COLO668 (cell line): ENCODE data around the gene CNTROB.

Source experiments
- DNase-seq: peaks from one replicate; lab custom pipeline; 2025; ENCODE audit not compliant: unreplicated experiment; lab: John Stamatoyannopoulos, UW

The CNTROB gene

DNA sequence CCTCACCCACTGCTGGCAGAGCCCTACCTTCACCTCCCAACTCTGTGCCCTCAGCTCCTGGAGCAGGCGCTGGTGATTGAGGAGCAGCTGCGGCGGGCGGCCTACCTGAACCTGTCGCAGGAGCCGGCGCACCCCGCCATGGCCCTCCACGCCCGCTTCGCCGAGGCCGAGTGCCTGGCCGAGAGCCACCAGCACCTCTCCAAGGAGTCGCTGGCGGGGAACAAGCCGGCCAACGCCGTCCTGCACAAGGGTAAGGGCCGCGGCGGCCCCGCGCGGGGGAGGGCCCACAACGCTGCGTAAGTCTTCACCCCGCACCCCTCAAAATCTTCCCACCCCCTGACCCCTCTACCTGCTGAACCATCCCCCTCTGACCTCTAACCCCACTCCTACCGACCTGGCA, 22.9 kb upstream of the CNTROB start:
- no peak for DNase-seq

DNA sequence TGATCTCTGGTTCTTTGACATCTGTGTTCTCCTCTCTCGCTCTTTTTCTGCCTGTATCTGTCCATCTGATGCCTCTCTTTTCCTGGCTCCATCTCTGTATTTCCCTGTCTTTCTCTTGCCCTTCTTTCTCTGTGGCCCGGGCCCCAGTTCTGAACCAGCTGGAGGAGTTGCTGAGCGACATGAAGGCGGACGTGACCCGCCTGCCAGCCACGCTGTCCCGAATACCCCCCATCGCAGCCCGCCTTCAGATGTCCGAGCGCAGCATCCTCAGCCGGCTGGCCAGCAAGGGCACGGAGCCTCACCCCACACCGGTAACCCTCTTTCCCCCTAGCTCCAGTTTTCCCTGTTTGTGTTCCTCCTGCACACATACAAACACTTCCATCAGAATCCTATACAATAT, 21.7 kb upstream of the CNTROB start:
- DNase-seq = no peak

DNA sequence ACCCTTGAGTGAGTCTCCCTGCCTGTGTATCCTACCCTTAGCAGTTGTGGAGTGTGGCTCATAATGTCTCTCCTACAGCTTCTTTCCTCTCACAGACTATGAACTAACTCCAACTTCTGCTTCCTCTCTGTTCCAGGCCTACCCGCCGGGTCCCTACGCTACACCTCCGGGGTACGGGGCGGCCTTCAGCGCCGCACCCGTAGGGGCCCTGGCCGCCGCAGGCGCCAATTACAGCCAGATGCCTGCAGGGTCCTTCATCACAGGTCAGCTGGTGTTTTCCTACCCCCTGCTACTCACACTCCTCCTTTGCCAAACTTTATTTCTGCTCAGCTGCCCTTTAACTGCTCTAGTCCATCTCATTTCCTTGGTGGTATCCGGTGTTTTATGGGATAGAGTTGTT, 21.3 kb upstream of the CNTROB start:
- no peak for DNase-seq

DNA sequence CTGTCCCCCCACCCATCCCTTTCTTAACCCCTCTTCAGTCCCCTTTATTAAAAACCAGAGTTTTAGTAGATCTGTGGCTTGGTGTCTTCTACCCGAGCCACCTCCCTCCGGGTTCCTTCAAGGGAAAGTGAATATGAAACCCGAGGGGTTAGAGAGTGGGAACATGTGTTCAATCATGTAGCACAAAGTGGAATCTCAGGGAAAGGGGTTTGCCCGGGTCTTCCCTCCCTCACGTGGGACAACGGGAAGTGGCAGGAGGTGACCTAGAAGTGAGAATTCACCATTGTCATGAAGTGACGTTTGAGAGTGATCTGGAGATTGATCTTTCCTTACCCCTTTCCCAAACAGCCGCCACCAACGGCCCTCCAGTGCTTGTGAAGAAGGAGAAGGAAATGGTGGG, 20.9 kb upstream of the CNTROB start:
- DNase-seq = no peak

DNA sequence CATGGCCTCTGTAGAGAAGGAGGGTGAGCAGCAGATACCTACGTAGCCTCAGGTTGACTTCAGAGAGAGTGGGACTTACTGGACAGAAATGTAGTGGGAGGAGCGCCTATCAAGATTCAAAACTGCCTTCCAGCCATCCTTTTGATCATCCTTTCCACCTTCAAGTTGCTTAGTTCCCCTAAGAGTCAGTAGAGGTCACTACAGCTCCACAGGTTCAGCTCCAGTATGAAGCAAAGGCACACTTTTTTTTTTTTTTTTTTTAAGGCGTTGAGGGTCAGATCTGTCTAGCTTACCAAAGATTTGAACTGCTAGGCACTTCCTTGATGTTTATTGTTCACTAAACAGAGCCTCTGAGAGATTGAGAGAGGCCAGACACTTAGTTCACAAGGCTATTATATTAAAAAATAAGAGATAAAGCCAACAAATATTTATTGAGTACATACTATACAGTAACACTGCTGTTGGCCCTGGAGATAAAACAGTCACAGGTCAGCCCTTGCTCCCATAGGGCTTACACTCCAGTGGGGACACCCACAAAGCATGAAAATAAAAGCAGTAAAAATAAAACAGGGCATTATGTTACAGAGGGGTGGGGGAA, 19.0 kb upstream of the CNTROB start:
- DNase-seq = peak; percentile 17

DNA sequence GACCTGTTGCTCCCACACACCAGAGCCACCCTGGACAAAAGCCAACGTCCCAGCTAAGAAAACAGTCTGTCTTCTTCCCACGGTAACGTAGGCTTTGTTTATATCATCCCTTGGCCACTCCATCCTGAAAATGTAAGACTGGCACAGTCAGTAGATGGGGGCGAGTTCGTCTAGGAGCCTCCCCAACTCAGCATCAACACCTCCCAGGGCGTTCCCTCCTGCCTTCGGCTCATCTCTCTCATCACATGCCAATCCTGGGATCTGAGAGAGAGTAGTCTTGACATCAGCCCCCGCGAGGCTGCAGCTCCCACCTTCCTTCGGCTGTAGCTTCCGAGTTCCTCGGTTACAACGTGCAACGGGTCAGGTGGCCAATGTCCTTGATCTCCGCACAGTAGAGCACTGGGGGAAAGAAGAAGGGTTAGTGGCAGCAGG, 16.8 kb upstream of the CNTROB start:
- DNase-seq = no peak

DNA sequence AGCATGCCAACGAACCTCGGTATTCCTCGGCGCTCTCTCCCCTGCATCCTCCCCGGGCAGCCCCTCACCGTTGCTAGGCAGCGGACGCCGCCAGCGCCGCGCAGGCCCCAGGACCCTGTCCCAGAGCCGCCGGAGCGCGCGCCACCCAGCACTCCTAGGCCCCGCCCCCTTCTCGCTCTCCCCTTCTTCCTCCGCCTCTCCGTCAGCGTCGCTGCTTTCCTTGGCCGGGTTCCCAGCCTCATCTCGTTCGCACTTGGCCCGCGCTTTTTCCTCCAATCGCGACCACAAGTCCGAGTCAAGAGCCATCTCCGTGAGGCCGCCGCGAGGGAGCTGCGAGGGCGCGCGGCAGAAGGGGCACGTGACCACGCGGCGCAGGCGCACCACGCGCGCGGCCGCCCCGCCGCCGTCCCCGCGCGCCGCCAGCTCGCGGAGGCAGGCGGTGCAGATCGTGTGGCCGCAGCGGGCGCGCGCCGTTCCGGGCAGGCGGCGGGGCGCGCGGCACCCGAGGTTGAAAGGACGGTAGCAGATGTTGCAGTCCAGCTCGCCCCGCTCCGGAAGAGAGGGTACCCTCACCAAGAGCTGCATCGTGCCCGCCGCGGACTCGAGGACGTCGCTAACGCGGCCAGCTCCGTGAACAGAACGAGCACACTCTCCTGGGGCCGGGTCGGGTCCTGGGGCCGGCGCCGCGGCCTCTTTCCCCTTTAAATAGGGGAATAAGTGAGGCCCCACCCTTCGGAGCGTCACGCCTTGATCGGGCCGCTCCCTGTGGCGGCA, 16.2 kb upstream of the CNTROB start, which contains the start of gene RNF227:
Gene RNF227 (minus strand): TSS at position 679 of the 774 bp plus-strand sequence. CDS start 94 bp downstream, at position 585.
- peak; percentile 90 for DNase-seq

DNA sequence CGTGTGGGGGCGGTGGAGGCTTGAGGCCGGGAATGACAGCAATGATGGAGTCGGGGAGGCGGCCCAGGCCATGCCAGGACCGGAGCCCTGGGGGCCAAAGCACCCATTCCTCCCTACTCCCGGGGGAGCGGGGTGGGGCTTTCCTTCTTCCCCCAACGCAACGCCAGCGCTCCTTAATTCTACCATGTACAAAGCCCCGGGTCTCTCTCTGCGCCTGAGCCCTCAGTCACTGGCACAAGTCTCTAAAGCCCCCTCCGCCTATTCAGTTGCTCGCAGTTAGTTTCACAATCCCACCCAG, 15.7 kb upstream of the CNTROB start:
- no peak for DNase-seq

DNA sequence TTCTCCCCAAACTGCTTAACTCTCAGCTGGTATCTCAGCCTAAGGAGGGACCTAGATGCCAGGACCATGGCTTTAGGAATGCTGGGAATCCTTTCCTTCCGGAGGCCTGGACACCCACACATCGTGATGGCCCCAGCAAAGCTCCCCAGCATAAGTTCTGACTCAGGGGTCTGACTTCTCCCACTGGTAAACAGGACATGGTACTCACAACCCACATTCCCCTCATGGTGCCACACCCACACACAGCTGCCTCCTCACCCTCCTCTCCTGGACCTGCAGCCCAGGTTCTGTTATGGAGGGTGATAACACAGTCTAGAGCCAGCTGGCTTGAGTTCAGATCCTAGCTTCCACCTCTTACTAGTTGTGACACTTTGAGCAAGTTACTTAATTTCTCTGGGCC, 15.2 kb upstream of the CNTROB start:
- peak; percentile 1 for DNase-seq

DNA sequence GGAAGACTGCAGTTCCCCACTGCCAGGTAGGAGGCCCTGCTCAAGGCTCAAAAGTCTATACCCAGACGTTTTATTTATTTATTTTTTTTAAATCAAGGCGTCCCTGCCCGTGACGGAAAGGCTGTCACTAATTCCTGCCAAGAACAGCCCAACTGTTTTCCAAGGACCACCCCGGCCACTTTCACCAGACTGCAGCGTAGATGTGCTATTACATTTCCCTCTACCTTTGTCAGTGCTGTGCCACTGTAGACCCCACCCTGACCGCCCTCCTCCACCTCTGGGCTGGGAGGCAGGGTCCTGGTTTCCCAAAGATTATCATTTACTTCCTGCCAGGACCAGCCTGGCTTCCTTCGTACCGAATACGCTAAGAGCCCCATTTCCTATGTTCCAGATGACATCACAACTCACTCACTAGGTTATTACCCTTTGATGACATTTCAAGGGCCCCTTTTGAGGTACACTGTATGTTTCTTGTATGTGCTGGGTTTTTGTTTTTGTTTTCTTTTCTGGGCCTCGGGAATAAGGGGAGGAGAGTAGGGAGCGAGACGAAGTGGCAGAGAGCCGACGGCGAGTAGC, 9.6 kb upstream of the CNTROB start:
- no peak for DNase-seq

DNA sequence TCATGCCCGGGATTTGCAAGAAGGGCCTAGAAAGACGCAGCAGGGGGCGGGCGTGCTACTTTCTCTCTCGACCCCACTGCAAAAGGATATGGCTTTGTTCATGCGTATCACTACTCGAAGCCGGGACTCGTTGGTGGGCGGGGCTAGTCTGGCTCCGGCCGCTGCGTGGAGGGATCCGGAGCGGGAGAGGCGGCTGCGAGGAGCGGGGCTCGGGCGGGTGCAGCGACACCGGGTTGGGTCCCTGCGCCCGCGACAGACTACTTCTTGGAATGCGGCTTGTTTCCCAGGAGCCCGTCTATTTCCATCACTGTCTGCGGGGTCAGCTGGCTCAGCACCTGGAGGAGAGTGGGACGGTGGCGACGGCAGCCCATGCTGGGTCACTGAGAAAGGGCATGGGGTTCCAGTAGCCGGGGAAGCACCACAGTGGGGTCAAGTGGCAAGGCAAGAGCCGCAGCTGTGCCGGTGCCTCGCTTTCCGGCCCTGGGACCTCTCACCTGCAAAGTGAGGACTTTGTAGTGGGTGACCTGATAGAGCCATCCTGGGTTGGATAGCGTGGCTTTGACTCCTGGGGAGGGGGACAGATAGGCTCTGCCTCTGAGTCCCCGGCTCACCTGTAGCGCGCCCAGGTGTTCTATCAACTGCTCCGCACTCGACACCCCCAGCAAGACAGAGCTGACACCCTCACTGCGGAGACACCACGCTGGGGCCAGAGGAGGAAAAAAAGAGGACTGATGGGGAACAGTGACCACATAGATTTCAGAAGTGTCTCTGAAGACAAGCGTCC, 9.0 kb upstream of the CNTROB start:
- peak; percentile 74 for DNase-seq

DNA sequence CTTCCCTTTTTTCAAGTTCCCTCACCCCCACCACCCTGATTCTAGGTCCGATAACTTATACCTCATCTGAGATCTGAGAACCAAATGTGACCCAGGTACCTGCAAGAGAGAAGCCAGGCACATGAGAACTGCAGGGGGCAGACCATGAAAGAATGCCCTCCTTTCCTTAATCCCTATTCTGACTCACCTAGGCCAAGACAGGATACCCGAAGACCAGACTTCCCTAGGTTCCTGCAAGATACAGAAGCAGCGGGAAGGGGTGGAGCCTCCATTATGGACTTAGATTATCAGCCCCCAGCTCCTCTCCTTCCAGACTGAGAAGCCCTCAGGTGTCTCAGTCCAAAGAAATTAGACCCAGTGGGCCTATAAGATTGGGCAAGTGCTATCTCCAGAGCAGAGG, 4.4 kb upstream of the CNTROB start:
- DNase-seq = no peak

DNA sequence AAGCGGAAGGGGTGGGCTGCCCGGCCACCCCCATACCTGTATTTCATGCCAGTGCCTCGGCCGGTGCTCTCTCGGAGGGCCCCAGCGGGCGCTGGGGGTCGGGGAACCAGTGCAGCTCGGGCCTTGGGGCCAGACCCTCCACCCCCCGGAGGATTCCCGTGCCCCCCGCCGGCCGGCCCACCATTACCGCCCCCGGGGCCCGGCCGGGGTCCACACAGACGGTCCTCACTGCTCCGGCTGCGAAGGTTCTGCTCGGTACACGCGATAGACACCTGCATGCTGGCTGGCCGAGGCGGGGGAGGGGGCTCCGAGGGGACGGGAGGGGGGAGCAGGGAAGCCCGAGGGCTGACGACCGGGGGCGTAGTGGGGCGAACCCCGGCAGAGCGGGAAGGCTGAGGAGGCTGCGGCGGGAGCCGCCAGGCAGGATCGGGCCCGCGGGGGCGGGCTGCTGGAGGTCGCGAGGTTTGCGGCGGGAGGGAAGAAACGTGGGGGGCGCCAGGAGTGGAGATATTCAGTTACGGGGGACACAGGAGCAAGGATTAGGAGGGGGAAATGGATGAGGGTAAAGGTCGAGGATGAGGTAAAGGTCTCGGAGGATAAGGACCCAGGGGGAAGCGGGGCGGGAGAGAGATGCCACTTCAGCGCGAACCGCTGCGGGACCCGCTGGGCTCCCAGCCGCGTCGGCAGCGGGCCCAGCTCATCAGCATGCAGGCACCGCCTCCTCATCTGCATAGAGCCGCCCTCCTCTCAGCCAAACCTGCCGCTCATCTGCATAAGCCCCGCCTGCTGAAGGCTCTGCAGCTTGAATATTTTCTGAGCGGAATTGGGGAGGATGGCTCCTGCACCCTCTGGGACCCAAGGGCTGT, 2.6 kb upstream of the CNTROB start, which contains the start of gene KCNAB3:
Gene KCNAB3 (minus strand): TSS at position 699 of the 866 bp plus-strand sequence. CDS start 421 bp downstream, at position 278.
- DNase-seq = peak; percentile 1

DNA sequence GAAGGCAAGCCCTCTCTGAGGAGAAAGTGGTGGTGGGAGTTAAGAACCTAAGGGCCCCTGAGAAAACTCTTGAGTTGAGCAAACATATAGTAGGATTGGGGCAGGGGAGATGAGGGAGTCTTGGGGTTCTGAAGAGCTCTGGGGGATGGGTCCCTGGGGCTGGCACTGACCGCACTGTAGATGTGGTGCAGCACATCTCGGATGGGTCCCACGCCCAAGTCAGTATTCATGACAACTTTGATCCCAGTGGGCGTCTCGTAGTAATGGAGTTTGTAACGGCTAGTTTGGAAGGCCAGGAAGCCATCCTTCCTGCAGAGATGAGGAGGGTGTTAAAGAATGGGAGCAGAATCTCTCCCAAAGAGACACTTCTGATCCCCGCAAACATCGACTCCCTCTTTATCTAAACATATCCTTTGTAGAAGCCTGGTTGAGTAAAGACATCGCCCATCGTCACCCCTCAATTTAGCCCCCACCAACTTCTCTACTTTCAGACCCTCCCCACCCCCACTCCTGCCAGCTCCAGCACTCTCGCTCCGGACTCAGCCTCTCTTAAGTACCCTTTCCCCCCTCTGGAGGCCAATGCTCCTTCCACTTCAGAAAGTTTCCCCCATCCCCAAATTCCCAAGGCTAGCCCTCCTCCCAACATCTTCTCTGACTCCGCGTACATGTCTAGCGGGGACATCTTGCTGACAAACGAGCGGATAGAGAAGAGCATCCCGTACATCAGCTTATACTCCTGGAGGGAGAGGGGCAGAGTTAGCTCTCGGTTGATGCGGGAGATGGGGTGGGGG, 970 bp upstream of the CNTROB start:
- no peak for DNase-seq

DNA sequence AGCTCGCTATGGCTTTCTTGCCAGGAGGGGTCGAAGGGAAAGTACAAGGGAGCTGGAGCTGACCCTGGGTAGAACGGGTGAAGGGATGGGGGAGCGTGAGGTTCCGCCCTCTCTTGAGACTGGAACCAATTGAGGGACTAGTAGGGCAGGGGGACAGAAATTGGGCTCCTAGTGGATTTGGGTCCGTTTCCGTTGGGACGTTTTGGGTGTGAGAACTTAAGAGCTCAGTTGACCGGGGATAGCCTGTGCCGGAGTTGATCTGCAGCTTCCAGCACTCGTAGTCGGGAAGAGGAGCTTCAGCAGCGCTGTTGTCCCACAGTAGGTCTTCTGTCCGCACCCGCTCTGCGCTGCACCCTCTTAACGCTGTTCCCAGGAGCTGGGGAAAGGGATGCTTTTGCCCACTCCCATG, 481 bp downstream of the CNTROB start:
- DNase-seq = peak; percentile 22

DNA sequence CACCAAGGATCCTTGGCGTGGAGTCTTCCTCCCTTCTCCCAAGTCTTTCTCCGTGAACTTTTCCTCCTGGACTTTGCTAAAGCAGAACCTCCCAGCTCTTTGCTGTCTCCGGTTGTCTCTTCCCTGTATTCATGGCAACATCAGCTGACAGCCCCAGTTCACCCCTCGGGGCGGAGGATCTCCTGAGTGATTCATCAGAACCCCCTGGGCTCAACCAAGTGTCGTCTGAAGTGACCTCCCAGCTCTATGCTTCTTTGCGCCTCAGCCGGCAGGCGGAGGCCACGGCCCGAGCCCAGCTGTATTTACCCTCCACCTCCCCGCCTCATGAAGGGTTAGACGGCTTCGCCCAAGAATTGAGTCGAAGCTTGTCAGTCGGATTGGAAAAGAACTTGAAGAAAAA, 943 bp downstream of the CNTROB start:
- DNase-seq = peak; percentile 35

DNA sequence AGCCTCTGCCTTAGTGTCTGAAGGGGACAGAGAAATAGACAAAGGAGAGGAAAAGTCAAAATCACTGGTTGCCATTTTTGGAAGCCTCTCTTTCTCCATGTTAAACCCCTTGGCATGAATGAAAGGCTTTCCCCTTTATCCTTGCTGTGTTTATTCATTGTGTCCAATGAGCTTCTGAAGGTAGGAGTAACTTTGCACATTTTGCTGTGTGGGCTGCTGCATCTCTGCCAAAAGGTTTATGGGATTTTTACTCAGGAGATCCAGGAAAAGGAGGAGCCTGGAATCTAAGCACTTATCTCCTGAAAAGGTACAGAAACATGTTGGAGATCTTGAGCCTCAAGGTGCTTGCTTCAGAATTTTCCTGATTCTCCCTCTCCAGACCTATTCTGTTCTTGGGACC, 3.9 kb downstream of the CNTROB start:
- no peak for DNase-seq

DNA sequence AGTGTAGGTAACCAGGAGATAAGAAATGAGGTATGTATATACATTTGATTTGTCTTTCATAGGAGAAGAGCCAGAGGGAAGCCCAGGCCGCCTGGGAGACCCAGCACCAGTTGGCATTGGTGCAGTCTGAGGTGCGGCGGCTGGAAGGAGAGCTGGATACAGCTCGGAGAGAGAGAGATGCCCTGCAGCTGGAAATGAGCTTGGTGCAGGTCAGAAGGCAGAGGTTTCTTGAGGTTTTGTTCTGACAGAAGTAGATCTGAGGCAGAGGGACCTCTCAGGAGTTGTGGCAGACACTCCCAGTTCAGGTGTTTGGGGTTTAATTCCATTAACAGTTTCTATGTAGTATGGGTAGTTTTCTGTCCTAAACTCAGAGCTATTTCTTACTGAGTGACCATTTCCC, 8.0 kb downstream of the CNTROB start:
- DNase-seq = no peak

DNA sequence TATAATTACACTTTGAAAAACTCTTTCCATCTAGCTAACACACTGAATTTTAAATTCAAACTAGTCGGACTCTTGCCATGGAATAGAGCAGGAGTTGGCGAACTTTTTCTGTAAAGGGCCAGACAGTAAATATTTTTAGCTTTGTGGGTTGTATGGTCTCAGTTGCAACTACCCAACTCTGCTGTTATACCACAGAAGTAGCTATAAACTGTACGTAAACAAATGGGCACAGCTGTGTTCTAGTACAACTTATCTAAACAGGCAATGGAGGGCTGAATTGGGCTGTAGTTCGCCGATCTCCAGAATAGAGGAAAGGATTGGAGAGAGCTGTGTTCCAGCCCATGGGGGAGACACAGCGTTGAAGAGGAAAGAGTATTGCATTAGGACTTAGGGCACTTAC, 8.7 kb downstream of the CNTROB start:
- no peak for DNase-seq

DNA sequence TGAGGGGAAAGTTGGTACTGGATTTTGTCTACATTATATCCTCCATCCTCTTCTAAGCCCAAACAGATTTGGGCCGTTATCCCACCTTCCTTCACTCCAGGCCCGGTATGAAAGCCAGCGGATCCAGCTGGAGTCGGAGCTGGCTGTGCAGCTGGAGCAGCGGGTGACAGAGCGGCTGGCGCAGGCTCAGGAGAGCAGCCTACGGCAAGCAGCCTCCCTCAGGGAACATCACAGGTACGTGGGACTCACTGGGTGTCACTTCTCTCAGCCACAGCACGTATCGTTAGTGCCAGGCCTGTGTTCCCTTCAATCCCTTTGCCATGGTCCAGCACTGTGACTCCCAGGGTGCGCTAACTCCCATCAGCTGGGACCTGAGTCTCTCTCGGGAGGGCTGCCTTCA, 11.3 kb downstream of the CNTROB start:
- no peak for DNase-seq
